HG02943 (cell line): ENCODE measurements around the gene LRBA.

ENCODE experiments used
- ATAC-seq: cut with Tn5 transposase; IDR thresholded peaks from one replicate; pipeline ENCODE4 v1.9.1; 2021; ENCODE audit warnings: mild to moderate bottlenecking, low read depth, moderate library complexity; ENCODE audit not compliant: unreplicated experiment

Gene LRBA

DNA sequence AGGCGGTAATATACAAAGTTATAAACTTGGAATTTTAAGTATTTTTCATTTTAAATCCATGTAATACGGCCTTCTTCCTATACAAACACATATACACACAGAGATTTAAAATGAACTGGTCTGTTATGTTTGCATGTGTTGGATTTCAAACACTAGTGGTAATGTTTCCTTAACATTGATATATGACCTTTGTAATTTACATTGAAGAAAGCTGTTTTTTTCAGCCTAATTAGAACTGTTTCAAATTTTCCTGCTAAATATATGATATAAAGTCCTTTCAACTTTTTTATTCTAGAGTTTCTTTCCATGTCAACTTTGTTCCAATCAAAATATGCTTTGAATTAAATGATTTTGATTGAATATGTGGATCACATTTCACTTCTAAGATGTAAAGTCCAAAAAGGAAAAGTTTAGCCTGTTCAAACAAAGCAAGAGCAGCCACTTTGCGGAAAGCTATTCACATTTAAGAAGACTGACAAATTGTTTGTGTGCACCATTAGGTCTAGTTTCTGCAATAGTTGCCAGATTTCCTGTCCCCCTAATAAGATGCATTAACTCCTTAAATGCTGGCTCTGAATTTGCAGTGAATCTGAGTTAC is 659.1 kb downstream of the LRBA start:
- no peak for ATAC-seq

GRCh38 chr4:150355418-150355817 is 659.7 kb downstream of the LRBA start:
- no peak for ATAC-seq

GRCh38 chr4:150354214-150354796 is 660.8 kb downstream of the LRBA start:
- no peak for ATAC-seq

DNA sequence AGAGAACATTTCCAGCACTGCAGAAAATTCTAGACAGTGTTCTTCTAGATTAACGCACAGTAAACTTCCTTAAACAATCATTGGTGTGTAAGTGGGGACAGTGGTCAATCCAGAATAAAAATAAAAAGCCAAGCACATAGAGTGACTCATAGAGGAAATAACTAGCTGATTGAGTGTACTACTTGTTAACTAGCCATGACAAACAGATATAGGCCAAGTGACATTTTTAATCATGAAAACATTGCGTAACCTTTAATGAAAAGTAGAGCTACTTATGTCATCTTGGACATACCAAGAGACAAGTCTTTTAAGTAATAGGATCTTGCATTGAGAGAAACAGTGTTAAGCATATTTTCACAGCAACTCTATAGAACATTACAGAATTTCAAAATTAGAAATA is 667.0 kb downstream of the LRBA start:
- no peak for ATAC-seq

DNA sequence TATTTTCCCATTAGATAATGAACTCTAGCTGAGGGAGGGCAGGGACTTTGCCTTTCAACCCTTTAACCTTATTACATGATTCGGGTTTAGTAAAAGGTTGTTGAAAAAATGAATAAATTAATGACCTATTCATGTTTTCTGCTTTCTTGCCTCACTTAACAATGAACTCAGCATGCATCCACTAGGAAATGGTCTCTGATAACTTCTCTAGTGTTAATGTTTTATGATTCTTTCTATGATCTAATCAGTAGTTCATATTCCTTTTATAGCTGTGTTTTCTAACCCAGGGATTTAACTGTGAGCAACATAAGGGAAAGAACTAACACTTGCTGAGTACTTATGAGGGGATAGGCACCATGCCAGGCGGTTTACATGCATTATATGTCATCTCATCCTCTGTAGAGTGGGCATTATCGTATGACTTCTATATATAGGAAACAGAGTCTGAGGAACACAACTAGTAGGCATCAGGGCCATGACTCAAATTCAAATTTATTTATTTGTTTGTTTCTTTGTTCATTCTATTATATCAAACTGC is 669.8 kb downstream of the LRBA start:
- no peak for ATAC-seq

GRCh38 chr4:150343796-150344195 is 671.3 kb downstream of the LRBA start:
- ATAC-seq: no peak

GRCh38 chr4:150342945-150343344 is 672.1 kb downstream of the LRBA start:
- ATAC-seq: no peak

- no peak for ATAC-seq
Measured at GRCh38 chr4:150337734-150338133, 677.4 kb downstream of the LRBA start.

- no peak for ATAC-seq
Measured at GRCh38 chr4:150336676-150337412, 678.2 kb downstream of the LRBA start.

- ATAC-seq: no peak
Measured at GRCh38 chr4:150332961-150333360, 682.1 kb downstream of the LRBA start.

- no peak for ATAC-seq
Measured at GRCh38 chr4:150332086-150332485, 683.0 kb downstream of the LRBA start.

DNA sequence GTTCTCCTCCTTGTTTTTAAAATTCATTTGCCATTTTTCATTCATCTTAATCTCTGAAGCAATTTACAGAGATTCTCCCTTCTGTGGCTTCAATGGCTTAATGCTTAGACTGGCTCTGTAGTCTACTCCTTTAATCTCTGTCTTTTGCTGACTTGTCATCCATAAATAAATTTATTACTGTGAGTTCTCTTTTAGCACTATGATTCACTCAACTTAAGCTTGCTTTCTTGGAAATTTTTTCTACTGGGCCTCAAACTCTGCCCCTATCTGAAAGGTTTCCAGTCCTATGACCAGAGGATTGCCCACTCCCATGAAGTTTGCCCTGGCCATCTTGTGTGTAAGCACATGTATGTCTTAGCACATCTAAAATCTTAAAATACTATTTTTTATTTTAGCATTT is 685.7 kb downstream of the LRBA start:
- no peak for ATAC-seq

- ATAC-seq: no peak
Measured at GRCh38 chr4:150328496-150328895, 686.6 kb downstream of the LRBA start.

DNA sequence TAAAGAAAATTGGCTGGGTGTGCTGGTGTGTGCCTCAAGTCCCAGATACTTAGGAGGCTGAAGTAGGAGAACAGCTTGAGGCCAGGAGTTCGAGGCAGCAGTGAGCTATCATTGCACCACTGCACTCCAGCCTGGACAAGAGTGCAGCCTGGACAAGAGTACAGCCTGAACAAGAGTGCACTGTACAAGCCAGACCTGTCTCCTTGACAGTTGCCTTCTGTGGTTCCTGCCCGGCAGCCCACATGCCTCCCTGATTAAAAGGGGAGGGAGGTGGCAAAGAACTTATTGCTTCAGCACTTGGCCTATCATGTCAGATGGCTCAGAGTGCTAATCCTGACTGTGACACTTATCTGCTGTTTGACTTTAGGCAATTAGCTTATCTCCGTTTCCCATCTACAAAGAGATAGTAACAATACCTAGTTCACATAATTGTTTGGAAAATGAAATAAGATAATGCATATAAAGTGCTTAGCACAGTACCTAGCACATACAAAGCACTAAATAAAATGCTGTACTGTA is 687.8 kb downstream of the LRBA start:
- no peak for ATAC-seq

- peak; percentile 83 for ATAC-seq
Measured at GRCh38 chr4:150325872-150326271, 689.2 kb downstream of the LRBA start.

- no peak for ATAC-seq
Measured at GRCh38 chr4:150323406-150324325, 691.4 kb downstream of the LRBA start.

DNA sequence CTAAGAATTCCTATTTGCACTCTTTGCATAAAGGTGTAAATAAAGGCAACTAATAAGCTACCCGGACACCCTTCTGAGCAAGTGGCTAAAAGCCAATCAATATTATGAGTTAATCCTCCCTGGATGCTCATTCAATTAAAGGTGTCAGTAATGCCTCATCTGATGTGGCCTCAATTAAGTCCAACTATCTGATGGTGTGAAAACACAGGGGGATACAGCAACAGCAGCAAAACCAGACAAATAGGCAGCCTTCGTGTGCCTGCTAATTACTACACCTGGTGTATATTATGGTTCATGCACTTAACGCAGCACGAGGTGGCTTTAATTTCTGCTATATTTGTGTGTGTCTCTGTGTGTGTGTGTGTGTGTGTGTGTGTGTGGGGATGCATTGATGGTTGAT is 692.4 kb downstream of the LRBA start:
- no peak for ATAC-seq

DNA sequence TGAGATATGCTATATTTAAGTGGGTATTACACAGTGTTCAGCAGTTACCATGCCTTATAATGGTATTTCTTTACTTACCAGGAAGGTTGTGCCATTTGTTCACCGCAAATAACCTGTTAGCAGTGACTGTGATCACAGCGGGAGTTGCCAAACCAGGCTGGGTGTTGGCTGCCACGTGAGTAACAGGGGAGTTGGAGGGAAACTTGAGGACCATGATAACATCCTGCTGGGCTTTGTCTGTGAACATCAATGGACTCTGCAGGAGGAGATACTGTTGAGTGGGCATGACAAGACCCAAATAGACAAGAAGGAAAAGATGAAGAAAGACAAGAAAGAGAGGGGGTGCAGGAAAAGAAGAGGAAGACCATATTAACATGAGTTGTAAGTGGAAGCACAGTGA is 694.0 kb downstream of the LRBA start:
- no peak for ATAC-seq

GRCh38 chr4:150318971-150319370 is 696.1 kb downstream of the LRBA start:
- ATAC-seq: no peak

DNA sequence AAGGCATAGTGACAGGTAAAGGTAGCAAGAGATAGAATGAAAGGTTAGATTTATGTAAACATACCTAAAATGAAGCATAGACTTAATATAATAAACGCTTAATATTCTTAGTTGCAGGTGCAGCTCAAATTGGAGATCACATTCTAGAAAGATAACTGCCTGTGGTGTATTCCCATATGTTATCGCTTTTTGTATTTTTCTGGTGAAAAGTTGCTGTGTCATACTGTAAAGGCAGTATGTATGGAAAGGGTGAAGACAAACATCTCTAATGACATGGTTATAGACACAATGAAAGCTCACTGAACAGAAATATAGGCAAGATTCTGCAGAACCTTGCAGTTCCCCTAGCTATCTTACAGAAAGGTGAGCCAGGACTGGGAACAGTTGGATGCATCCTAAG is 696.6 kb downstream of the LRBA start:
- no peak for ATAC-seq
